AG04450 (cell line): ENCODE data around the gene PTPN1. TPM values are rescaled to one million over a fixed set of nuclear protein-coding genes. Genes with fewer than 3 reads are reported as not detected.

ENCODE experiments used
- CTCF ChIA-PET: fragments of 300-600, 350-600 bp; formaldehyde crosslinking; extraction: SDS; loops from one replicate; lab custom pipeline; 2022; ENCODE audit warnings: antibody characterized with exemption, inconsistent platforms; lab: Charles Lee
- POLR2A ChIA-PET: fragments of 350-600 bp; formaldehyde crosslinking; extraction: SDS; loops from one replicate; lab custom pipeline; 2021; ENCODE audit warnings: antibody characterized with exemption, inconsistent platforms; lab: Yijun Ruan, JAX
- DNase-seq: peaks from one replicate; pipeline ENCODE4 v3.0.0-alpha.2; 2011; ENCODE audit warnings: low read depth, low spot score
- H3K27ac ChIP-seq: one replicate; pipeline ENCODE4 v1.5.1; 2012; ENCODE audit warnings: low read depth, low read length, control low read depth
- H3K27me3 ChIP-seq: one replicate; pipeline ENCODE4 v1.6.0; 2012; ENCODE audit warnings: low read length; ENCODE audit not compliant: control insufficient read depth, insufficient read depth
- H3K4me3 ChIP-seq: 2 replicates; pipeline ENCODE4 v1.5.1; 2011; ENCODE audit warnings: mild to moderate bottlenecking, low read depth, low read length, control low read depth
- H3K9me3 ChIP-seq: 2 replicates; pipeline ENCODE4 v1.5.1; 2012; ENCODE audit warnings: low read length; ENCODE audit not compliant: control insufficient read depth, insufficient read depth
- polyA plus RNA-seq: library from polyadenylated mRNA; depleted of rRNA; stranded (reverse); fragments of >200 nt; gene quantifications from 2 replicates; pipeline ENCODE4 v1.2.3, GENCODE V29; 2011
- TF ChIP-seq, protein P1 (sequence below): IDR thresholded peaks from 2 replicates; pipeline ENCODE4 v1.5.1; 2011; ENCODE audit warnings: low read depth, low read length, control low read depth, inconsistent platforms

The PTPN1 gene
- polyA plus RNA-seq, 1 experiment = 54.7 TPM

DNA sequence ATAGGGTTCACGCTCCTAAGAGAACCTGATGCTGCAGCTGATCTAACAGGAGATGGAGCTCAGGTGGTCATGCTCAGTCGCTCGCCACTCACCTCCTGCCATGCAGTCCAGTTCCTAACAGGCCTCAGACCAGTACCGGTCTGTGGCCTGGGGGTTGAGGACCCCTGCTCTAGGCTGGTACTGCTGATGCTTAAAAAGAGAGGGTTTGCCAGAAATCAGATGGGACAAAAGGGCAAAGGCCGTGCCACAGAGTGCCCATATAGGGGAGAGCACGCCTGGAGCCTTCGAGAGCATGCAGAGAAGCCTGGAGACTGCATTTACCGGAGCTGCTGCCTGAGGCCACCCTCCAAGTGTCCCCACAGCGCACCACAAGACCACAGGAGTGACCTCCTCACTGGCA, 75.5 kb downstream of the PTPN1 start:
- CTCF ChIA-PET = interaction anchor here (1.1 to 2.5 kb wide), 4 partner anchors 9 to 203 kb away, joined by 3 to 10 read pairs (median 4); no protein-coding TSS in a partner anchor
- no peak overlapping the region for H3K27ac ChIP-seq
- no peaks in the 10 kb centered on the region; the same call in 1 of the 2 replicates for H3K9me3 ChIP-seq
- no peak for DNase-seq
- no peak overlapping the region for H3K4me3 ChIP-seq
- no peaks in the 10 kb centered on the region for H3K27me3 ChIP-seq
- TF ChIP-seq, protein P1, sequence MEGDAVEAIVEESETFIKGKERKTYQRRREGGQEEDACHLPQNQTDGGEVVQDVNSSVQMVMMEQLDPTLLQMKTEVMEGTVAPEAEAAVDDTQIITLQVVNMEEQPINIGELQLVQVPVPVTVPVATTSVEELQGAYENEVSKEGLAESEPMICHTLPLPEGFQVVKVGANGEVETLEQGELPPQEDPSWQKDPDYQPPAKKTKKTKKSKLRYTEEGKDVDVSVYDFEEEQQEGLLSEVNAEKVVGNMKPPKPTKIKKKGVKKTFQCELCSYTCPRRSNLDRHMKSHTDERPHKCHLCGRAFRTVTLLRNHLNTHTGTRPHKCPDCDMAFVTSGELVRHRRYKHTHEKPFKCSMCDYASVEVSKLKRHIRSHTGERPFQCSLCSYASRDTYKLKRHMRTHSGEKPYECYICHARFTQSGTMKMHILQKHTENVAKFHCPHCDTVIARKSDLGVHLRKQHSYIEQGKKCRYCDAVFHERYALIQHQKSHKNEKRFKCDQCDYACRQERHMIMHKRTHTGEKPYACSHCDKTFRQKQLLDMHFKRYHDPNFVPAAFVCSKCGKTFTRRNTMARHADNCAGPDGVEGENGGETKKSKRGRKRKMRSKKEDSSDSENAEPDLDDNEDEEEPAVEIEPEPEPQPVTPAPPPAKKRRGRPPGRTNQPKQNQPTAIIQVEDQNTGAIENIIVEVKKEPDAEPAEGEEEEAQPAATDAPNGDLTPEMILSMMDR = no peak
- POLR2A ChIA-PET = no interaction called here

DNA sequence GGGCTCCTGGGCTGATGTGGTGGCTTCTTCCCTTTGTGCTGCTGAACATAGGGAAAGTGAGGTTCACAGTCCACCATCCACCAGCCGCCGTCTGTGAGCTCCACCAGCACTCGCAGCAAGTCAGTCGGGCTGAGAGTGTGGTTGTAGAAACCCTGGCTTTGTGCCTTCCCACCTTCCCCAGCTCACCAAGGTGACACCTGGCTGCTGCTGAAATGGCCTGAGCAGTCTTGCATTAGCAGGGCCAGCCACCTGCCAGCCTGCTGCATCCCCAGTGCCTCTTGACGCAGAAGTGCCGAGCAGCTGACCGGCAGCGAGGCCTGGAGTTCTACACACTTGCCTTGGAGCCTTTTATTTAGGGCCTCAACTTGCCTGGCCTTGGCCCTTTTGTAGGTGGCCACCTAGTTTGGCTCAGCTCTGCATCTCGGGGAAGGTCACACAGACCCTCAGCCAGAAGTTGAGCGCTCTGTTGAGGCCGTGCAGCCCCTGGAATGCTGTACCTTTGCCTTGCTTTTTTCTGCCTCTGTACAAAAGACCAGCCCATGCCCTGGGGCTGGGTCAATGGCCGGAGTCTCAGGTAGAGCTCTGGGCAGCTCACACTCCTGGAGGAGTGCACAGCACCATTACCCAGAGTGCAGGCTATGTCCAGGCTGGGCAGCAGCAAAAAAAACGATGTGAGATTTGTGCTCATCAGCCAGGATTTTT, 76.5 kb downstream of the PTPN1 start:
- H3K27ac ChIP-seq = no peak overlapping the region
- H3K4me3 ChIP-seq = no peak overlapping the region
- no peaks in the 10 kb centered on the region; the same call in 1 of the 2 replicates for H3K9me3 ChIP-seq
- DNase-seq = no peak
- ChIA-PET CTCF (interaction anchor here (1.3 kb wide), 2 partner anchors 163 to 202 kb away, joined by 4 to 7 read pairs; no protein-coding TSS in a partner anchor), POLR2A (interaction anchor here (0.6 to 0.7 kb wide), 2 partner anchors 26 to 404 kb away, joined by 3 to 4 read pairs; no protein-coding TSS in a partner anchor)
- no peaks in the 10 kb centered on the region for H3K27me3 ChIP-seq
- TF ChIP-seq, protein P1 = no peak

DNA sequence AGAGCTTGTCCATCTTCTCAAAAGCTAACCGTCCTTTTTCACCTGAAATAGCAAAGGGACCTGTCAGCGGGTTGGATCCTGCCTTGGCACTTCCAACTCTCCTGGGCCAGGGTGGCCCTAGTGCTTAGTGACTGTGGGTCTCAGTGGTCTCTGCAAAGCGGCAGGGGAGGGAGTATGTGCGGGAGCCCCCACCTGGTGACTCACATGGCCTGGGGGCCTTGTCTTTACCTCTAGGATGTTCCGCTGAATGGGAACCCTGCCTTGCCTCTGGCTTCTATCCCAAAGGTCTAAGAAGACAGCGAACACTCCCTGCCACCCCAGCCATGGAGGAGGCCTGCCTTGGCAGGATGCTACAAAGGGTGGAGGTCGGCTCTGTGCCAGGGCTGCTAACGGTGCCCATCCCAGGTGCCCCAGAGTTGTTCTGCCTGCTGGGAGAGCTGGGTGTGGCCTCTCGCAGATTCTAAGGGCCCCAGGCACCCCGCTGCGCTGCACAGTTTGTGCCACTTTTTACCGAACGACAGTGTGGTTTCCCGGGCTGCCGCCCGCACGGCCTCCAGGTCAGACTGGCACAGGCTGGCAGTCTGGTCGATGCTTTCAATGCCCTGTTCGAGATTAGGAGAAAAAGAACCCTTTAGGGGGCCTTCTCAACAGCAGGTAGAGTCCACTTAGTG, 77.2 kb downstream of the PTPN1 start:
- Histone ChIP-seq H3K27me3 (no peaks in the 10 kb centered on the region), H3K4me3 (no peak overlapping the region), H3K9me3 (no peaks in the 10 kb centered on the region; the same call in 1 of the 2 replicates), H3K27ac (no peak overlapping the region)
- ChIA-PET CTCF (interaction anchor here (1.2 to 3.3 kb wide), 10 partner anchors 8 to 402 kb away, joined by 3 to 10 read pairs (median 6); no protein-coding TSS in a partner anchor), POLR2A (interaction anchor here (0.6 to 0.7 kb wide), 2 partner anchors 26 to 404 kb away, joined by 3 to 4 read pairs; no protein-coding TSS in a partner anchor)
- no peak for DNase-seq
- TF ChIP-seq, protein P1 = no peak

- no peaks in the 10 kb centered on the region; the same call in 1 of the 2 replicates for H3K9me3 ChIP-seq
- ChIA-PET POLR2A (no interaction called here), CTCF (interaction anchor here (0.6 to 3.3 kb wide), 23 partner anchors 9 to 402 kb away, joined by 3 to 11 read pairs (median 5); no protein-coding TSS in a partner anchor)
- H3K27ac ChIP-seq = no peak overlapping the region
- no peaks in the 10 kb centered on the region for H3K27me3 ChIP-seq
- DNase-seq = no peak
- no peak overlapping the region for H3K4me3 ChIP-seq
- TF ChIP-seq, protein P1 = peak; percentile 97
Observed at GRCh38 chr20:50588034-50588736, 78.0 kb downstream of the PTPN1 start.
